Loucy (cell line): ENCODE data around the gene NADSYN1.

Experiments used
- H2AFZ ChIP-seq: fragments of 200-600 bp; sonication (generic); 2 replicates; pipeline ENCODE4 v1.6.0; 2016; ENCODE audit warnings: antibody characterized with exemption, mild to moderate bottlenecking, low read length, moderate library complexity
- H3F3A ChIP-seq: fragments of 200-600 bp; 2 replicates; pipeline ENCODE4 v1.6.0; 2016; ENCODE audit warnings: antibody characterized with exemption, low read depth, mild to moderate bottlenecking
- H3K27me3 ChIP-seq: fragments of 200-600 bp; sonication (generic); 2 replicates; pipeline ENCODE4 v1.6.1; 2014; ENCODE audit warnings: low read length, mild to moderate bottlenecking; ENCODE audit not compliant: insufficient read depth, poor library complexity, severe bottlenecking
- H3K36me3 ChIP-seq: fragments of 200-600 bp; sonication (generic); 2 replicates; pipeline ENCODE4 v1.6.1; 2016; ENCODE audit warnings: low read length; ENCODE audit not compliant: insufficient read depth
- H3K4me1 ChIP-seq: fragments of 200-600 bp; sonication (generic); 2 replicates; pipeline ENCODE4 v1.5.1; 2014; ENCODE audit warnings: low read length, mild to moderate bottlenecking; ENCODE audit not compliant: insufficient read depth, poor library complexity, severe bottlenecking
- H3K4me2 ChIP-seq: fragments of 200-600 bp; sonication (generic); 2 replicates; pipeline ENCODE4 v1.6.0; 2014; ENCODE audit warnings: antibody characterized with exemption, low read length, low read depth, mild to moderate bottlenecking; ENCODE audit not compliant: poor library complexity, severe bottlenecking
- H3K4me3 ChIP-seq: fragments of 200-600 bp; sonication (generic); 2 replicates; pipeline ENCODE4 v1.5.1; 2014; ENCODE audit warnings: low read length, mild to moderate bottlenecking, mixed read lengths; ENCODE audit not compliant: poor library complexity, severe bottlenecking
- H3K79me2 ChIP-seq: fragments of 200-600 bp; sonication (generic); 2 replicates; pipeline ENCODE4 v1.6.1; 2014; ENCODE audit warnings: low read length; ENCODE audit not compliant: insufficient read depth
- H3K9ac ChIP-seq: fragments of 200-600 bp; sonication (generic); 2 replicates; pipeline ENCODE4 v1.6.0; 2014; ENCODE audit warnings: mild to moderate bottlenecking, low read depth, low read length, moderate library complexity; ENCODE audit not compliant: poor library complexity, severe bottlenecking
- H3K9me2 ChIP-seq: fragments of 200-600 bp; sonication (generic); replicated peaks from 2 replicates; pipeline ENCODE4 v1.6.1; 2016; ENCODE audit warnings: low read depth, low read length, mixed read lengths
- H3K9me3 ChIP-seq: fragments of 200-600 bp; sonication (generic); 2 replicates; pipeline ENCODE4 v1.6.1; 2014; ENCODE audit warnings: mild to moderate bottlenecking, antibody characterized with exemption, low read length, low read depth; ENCODE audit not compliant: insufficient read depth
- H4K20me1 ChIP-seq: fragments of 200-600 bp; sonication (generic); 2 replicates; pipeline ENCODE4 v1.6.0; 2014; ENCODE audit warnings: antibody characterized with exemption, low read length, mild to moderate bottlenecking; ENCODE audit not compliant: insufficient read depth, poor library complexity, severe bottlenecking
- CTCF ChIP-seq: fragments of 200-600 bp; sonication (generic); conservative IDR thresholded peaks from 2 replicates; pipeline ENCODE4 v1.5.1; 2014; ENCODE audit warnings: mild to moderate bottlenecking, antibody characterized with exemption, low read length
- EZH2phosphoT487 ChIP-seq: fragments of 200-600 bp; IDR thresholded peaks from 2 replicates; pipeline ENCODE4 v1.6.1; 2018; ENCODE audit warnings: antibody characterized with exemption, mild to moderate bottlenecking, moderate library complexity, borderline replicate concordance

Gene NADSYN1

GRCh38 chr11:71501071-71501985, 48.3 kb downstream of the NADSYN1 start:
- no peak for TF ChIP-seq EZH2phosphoT487
- TF ChIP-seq CTCF = no peak
- no peaks in the 10 kb centered on the region for H3K9me3 ChIP-seq
- no peaks in the 10 kb centered on the region for H3K79me2 ChIP-seq
- H3K9me2 ChIP-seq = no peaks in the 10 kb centered on the region
- no peak overlapping the region for H3K4me3 ChIP-seq
- H3K4me1 ChIP-seq = no peaks in the 10 kb centered on the region
- no peaks in the 10 kb centered on the region for H3K27me3 ChIP-seq
- H2AFZ ChIP-seq = no peak overlapping the region
- H3F3A ChIP-seq = no peaks in the 10 kb centered on the region
- H3K4me2 ChIP-seq = no peak overlapping the region
- no peak overlapping the region for H3K9ac ChIP-seq
- peaks cover 46% of the 10 kb centered on the region; the same call in 1 of the 2 replicates for H3K36me3 ChIP-seq
- H4K20me1 ChIP-seq = no peaks in the 10 kb centered on the region

- TF ChIP-seq CTCF (no peak), EZH2phosphoT487 (no peak)
- Histone ChIP-seq H4K20me1 (no peaks in the 10 kb centered on the region), H3K9me2 (no peaks in the 10 kb centered on the region), H3F3A (no peaks in the 10 kb centered on the region), H2AFZ (no peak overlapping the region), H3K27me3 (no peaks in the 10 kb centered on the region), H3K4me1 (no peaks in the 10 kb centered on the region), H3K79me2 (no peaks in the 10 kb centered on the region), H3K4me3 (no peak overlapping the region), H3K9ac (no peak overlapping the region), H3K4me2 (no peak overlapping the region), H3K36me3 (peaks cover 41% of the 10 kb centered on the region; the same call in 1 of the 2 replicates), H3K9me3 (no peaks in the 10 kb centered on the region)
Observed at GRCh38 chr11:71502026-71502425, 49.0 kb downstream of the NADSYN1 start.

GRCh38 chr11:71502871-71503435, 50.0 kb downstream of the NADSYN1 start:
- Histone ChIP-seq H3F3A (no peaks in the 10 kb centered on the region), H3K4me2 (no peak overlapping the region), H3K9ac (no peak overlapping the region), H2AFZ (no peak overlapping the region), H3K36me3 (peaks cover 33% of the 10 kb centered on the region; the same call in 1 of the 2 replicates), H3K4me3 (no peak overlapping the region), H3K27me3 (no peaks in the 10 kb centered on the region), H3K4me1 (no peaks in the 10 kb centered on the region), H3K9me3 (no peaks in the 10 kb centered on the region), H4K20me1 (no peaks in the 10 kb centered on the region), H3K79me2 (no peaks in the 10 kb centered on the region), H3K9me2 (no peaks in the 10 kb centered on the region)
- TF ChIP-seq EZH2phosphoT487 = no peak
